ENCODE data around the gene LYST.

Gene LYST

DNA sequence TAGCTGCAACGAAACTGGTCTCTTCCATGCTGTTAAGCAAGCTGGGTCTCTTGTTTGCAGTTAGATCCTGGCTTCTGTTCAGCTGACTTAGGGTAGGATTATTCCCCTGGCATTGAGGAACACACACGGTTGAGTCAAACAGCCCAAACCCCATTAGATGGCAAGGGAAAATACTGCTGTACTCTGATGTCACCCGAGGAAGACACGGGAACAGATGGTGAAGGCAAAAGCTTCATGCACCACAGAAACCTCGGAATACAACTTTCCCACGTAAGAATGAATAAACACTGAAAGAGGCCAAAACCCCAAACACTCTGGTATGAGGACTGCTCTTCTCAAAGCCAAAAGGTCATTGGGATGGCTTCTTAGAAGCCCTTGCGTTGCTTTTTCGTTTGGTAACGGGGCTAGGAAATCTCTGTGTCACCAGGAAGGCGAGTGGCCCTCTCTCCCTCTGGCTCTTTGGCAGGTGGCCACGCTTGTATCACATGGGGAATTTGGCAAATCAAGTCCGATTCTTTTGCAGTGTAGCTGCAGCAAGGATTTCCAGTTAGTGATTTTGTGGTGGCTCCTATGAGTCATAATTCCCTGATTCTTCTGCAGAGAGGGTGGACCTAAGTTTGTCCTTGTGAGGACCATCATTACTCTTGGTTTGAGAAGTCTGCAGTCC, 16.7 kb upstream of the LYST start:
- peak; percentile 20 for DNase-seq

DNA sequence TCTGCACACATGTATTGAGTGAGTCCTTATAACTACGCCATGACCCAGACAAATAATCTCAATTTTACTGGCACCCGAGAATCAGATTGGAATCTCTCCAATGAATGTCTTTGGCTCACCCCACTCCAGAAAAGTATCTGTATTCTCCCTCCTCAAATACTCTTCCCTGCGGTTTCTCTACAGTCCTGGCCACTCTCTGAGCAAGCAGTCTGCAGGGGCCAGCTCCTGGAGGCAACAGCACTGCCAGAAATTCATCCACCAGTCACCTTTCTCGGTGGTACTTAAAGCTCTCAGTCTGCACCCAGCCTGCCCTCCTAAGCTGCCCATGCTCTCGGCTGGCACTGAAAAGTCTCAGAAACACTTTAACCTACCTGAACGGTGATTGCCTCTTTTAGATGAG, 16.1 kb upstream of the LYST start:
- no peak for DNase-seq

DNA sequence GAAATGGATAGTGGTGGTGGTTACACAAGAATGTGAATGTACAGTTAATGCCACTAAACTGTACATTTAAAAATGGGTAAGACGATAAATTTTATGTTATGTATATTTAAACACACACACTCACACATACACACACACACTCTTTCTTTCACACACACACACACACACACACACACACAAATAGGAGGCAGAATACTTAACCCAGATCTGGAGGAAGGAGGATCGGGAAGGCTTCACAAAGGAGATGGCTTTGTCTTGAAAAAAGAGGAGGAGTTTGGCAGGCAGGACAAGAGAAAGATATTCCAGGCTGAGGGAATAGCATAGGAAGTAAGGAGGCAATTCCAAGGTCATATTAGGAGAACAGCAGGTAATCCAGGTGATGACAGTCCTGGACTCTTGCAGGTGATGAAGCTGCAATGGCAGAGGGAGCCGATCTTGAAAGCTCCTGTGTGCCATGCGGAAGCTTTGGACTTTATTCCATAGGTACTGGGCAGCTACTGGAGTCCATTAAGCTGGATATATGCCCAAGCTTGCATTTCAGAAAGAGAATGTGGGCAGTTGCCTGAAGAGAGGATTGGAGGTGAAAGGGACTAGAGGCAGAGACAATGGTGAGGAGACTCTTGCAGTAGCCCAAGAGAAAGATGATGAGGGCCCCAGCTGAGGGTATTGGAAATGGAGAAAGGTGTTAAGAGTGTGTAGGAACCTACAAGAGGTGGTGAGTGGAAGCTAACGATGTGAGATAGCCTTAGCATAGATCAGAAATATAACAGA, 15.4 kb upstream of the LYST start:
- DNase-seq: no peak

DNA sequence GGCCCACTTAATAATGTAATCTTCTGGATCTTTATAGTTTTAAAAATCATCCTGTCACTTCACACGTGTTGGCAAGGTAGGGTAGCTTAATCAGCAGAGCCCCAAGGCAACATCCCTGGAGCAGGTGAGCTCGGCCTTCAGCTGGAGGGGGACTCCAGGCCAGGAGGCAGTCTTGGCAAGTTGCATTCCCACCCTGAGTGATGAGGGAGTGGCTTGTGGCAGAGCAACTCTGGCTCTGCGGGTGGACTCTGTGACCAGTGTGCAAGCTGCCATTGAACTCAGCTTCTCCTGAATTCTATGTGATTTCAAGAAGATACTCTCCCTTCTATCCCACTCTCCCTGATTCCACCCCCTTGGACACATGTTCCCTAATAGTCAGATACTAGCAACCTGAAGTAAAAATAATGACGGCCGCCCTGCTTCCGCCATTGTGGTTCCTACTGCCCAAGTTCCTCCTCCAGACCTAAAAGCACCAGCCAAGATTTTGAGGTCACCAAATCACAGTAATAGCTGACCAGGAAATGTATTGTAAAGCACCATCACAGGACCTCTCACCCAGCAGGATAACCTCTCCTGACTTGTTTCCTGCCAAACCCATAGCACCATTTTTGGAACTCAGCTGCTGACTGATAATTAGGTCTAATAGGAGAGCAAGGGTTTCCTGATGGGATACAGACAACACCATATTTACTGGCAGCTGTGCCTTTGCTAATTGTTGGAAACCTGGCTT, 11.5 kb upstream of the LYST start:
- no peak for DNase-seq

DNA sequence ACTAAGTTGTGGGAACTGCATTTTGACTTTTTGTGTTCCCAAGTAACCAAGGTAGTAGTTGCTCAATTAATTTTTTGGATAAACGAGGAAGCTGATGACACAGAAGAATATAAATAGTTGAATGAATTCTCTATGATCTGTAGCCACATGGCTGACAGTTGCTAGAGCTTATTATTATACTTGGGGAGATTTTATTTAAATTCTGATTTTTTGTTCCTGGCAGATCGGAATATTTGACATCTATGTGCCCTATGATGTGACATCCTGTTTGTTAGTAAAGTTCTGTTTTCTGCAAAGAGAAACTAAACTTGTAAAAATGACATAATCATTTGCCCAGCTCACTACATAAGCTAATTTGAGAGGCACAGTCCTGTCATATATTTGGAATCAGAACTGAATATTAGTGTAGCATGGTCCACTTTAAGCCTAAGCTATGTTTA, 9.7 kb upstream of the LYST start:
- no peak for DNase-seq

DNA sequence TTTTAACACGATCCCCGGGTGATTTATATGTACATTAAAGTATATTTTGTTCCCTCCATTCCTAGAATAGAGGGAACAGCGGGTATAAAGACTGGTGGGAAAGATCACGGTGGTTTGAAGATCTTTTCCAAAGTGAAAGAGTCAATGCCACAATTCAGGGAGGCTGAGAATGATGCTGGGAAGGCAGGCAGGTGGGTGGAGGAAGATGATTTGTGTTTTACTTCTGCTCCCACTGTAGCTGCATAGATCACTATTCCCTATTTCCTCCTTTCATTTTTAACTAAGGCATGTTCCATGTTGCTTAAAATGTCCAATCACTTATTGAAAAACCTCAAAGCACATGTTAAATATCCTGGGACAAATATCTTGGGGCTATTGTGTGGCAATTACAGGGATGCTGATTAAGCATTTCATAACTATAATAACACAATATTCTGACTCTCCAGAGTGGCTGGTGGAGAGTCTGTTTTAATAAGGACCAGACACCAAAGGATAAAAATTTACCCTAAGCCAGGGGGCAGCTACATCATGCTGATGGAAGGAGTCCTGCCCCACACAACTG, 8.4 kb upstream of the LYST start:
- DNase-seq: no peak

DNA sequence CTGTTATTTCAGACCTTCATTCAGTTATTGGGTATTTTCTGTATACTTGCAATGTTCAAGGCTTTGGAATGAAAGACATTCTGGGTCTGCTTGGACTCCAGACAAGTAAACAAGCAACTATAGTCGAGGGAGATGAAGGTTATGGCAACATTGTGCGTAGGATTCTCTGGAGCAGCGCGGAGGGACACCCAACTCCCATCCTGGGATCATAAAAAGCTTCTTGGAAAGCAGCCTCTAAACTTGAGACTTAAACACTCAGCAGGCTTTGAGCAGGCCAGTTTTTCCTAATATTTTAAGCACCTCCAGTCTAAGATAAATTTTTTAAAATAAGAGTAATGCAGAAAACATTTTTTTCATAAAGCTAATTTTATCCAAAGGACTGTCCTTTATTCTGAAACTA, 7.6 kb upstream of the LYST start:
- no peak for DNase-seq

DNA sequence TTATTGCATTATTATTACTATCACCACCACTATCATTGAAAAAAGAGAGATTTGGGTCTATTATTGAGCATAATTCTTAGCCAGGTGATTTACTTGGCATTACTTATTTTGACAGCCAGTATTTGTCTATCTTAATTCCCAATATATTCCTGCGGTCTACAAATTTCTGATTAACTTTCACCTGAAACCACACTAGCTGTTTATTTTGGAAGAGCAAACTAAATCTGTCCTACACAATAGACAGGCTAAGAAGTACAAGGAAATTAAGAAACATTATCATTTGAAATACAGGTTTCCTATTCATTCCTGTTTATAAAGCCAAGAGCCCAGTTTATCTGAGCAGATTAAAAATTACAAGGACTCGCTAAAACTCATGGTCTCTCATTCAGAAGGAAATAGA, 6.9 kb upstream of the LYST start:
- no peak for DNase-seq

DNA sequence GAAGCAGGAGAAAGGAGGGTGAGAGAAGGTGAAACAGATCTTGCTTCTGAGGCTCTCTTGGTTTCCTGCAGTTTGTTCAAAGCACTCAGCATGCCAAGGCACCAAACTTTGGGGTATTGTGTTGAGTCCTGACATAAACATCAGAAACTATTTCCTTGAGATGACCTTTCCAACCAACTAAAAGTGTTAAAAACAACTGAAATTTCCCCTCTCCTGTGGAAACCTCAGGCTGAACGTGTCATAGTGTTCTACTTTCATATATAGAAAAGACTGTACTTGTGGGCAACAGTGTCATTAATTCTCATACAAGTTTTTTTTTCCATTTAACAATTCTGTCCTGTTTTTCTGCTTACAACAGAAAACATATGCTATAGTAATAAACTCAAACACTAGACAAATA, 6.3 kb upstream of the LYST start:
- peak; percentile 54 for DNase-seq

DNA sequence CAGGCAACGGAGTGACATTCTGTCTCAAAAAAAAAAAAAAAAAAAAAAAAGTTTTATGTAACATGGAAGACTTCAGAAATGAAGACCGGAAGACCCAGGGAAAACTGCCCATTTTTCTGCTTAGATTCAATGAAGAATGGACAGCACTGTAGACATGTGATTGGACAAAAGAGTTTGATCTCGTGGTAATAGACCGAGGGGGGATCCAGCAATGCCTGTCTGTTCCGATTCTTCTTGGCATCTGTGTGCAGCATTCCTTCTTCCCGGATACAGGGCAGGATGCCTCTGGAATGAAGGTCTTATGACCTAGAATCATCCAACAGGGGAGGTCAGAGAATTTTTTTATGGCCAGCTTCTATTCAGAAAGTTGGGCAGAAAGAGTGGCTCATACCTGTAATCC, 5.6 kb upstream of the LYST start:
- no peak for DNase-seq

DNA sequence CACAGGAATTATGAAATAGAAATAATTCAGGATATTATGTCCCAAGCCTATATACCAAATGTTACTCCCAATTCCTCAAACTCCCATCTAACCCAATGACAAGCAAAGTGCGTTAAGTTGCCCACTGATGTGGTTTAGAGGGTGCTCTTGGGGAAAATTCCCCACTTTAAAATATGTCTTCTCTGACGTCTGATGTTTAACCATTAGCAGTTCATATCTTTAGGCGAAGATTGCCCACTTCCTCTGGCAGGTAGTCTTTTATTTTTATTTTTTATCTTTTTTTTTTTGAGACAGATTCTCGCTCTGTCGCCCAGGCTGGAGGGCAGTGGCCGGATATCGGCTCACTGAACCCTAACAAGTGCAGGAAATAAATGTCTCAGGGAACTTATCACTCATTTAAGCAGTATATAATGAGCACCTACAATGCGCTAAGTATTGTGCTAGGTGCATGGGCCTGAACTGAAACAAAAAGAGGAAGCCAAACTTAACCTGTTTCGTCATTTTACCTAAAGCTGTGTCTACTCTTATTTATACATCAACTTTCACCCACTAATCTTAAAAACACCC, 1.3 kb upstream of the LYST start:
- DNase-seq: peak; percentile 33

DNA sequence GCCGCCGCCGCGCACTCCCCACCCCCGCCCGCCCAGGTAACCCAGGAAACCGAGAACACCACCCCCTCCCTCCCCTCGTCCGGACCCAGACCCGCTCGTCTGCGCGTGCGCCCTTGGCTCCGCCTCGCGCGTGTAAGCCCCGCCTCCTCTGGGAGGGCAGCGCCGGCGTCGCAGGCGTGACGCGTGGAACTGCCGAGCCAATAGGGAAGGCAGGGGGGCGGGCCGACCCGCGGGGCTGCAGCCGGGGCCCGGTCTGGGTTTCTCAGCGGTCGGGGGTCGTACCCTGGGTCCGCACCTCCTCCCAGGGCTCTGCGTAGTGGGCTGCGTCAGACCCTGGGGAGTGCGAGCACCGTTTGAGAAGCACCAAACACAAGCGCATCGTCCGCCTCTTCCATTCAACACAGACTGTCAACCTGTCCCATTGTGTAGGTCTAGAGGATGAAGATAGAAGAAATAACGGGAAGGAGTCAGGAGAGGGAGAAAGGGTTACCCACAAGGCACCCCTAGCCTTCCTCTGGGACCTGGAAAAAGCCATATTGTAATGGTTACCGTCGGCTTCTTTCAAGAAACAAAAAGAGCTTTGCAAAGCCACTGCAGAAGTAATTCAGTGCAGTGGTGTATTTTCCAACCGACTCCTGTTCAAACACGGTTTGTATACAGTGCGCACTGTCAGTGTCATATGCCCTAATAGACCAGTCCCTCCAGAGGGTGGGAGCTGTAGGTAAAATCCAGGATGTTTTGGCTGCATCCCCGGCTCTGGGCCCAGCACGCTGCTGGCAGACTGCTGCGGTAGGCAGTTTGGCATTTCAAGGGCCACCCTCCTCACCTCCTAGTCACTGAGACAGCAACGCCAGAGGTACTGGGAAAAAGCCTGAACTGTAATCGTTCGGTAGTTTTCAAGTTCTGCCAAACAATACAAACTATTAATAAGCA, 473 bp upstream of the LYST start:
- peak; percentile 97 for DNase-seq

DNA sequence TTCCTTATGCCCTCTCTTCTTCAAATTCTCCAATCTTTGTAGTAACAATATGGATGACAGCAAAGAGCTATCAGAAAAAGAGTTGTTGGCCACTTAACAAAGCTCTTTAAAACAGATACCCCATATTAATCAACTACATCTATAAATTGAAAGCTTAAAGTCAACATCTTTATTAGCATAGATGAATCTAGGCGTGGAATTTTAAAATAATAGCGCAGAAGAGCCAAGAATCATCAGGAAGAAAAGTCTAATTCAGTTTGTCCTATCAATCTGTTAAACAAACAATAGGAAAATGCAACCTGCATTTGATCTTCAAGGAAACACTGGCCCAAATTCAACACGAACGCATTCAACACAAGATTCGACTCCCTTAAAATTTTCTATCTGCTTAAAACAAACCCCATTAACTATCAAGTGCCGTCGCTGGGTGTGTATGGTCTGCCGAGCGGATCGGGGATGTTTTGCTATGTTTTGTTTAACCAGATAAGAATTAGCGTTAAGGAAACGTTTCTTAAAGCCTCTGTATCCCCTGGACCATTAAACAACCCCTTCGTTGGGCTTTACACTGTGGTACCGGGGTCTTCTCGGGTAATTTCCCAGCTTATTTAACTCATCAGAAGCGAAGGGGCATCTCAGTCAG, 1.0 kb downstream of the LYST start:
- no peak for DNase-seq

DNA sequence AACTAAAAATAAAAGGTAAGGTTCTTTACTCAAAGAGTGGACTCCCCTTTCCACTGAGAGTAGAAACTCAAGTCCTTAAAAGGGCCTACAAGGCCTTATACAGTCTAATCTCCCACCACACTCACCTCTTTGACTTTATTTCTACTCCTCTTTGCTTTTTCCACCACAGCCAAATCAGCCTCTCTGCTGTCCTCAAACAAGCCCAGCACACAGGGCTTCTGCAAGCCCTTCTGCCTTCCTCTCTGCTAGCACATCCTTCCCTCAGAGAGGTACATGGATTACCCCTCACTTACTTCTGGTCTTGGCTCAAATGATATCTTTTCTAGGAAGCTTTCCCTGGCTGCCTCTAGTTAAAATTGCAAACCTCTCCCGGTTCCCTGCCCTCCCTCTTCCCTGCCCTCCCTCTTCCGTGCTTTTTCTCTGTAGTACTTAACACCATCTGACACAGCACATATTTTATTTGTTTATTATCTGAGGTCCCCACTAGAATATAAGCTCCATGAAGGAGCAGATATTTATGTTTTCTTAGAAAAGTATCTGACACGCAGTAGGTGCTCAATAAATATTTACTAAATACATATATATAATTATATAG, 1.7 kb downstream of the LYST start:
- no peak for DNase-seq

DNA sequence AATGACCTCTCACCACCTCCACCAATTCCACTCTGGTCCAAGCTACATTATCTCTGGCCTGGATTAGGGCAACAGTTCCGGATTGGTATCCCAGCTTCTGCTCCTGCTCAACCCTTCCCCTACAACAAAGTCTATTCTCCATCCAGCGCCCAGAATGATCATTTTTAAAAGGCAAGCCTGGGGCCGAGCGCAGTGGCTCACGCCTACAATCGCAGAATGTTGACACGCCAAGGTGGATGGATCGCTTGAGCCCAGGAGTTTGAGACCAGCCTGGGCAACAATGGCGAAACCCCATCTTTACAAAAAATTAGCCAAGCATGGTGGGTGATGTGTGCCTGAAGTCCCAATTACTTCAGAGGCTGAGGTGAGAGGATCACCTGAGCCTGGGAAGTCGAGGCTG, 2.2 kb downstream of the LYST start:
- no peak for DNase-seq

DNA sequence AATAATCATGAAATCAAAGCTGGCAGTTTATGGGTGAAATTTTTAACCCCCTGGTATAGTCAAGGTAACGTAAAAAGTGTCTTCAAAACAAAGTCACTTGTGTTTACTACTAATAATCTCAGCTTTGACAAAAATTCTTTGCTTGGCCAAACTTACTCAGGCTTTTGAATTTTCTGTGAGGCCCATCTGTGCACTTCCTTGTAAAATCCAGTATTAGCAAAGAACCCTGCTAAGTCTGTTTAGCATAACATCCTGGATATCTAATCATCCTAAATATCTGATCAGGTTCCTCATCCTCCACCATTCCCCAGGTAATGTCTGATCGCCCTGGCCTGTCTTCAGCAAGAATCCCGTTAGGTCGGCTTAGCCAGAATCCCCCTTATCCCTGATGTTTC, 3.0 kb downstream of the LYST start:
- DNase-seq: no peak

DNA sequence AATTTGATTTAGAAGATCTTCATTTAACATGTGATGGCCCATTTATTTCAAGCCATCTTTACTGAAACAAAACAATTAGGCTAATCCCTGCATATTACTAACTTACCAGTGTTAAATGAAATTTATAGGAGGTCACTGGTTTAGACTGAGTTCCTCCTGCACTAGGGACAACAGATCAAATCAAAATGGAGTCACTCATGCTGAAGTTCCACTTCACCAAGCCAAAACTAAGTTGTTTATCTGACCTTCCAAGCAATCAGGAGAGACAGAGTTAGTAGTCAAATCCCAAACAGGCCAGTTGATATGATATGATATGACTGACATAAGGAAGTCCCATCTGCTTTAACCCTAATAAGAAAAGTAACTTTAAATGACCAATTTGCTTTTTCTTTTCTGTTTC, 4.8 kb downstream of the LYST start:
- DNase-seq: no peak

DNA sequence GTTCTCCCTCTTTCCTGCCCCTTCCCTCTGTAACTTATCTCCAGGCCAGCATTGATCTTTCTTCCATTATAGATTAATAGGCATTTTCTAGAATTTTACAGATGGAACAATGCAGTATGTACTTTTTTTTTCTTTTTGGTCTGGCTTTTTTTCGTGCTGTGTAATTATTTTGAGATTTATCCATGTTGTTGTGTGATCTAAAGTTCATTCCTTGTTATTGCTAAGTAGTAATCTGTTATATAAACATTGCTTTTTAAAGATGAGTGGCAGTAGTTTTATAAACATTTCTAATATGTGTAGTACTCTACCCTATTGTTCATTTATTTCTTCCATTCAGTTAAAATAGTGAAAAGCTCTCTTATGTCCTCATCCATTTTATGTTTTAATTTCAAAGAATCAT, 5.9 kb downstream of the LYST start:
- DNase-seq: no peak

DNA sequence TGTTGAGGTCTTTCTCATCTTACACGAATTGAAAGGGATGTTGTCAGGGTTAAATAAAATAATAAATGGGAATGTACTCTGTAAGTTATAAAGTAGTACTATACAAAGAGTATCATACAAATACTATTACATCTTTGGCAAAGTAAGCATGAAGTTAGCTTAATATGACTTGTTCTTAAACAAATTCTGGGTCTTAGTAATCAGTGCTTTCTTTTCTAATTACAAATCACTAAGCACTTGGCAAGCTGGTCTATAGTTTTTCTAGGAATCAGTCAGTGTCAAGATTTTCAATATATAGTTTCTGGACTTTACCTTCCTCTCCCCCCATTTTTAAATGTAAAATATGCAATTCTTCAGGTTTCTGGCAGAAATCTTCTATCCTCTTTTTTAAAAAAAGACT, 6.9 kb downstream of the LYST start:
- no peak for DNase-seq

DNA sequence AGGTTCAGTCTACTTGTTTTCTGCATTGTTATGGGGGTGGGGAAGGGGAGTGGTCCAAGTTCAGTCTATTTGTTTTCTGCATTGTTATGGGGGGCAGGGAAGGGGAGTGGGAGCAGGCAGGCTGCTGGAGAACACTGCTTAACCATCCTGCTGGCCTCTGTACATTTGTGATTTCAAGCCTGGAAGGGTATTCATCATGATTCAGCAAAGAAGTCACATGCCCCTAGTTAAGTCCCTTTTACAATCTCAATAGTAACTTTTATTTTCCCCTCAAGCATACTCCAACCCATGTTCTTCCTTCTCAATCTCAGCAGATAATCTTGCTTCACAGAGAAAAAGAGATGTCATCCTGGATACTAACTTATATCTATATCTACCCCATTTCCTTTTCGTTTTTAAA, 7.9 kb downstream of the LYST start:
- no peak for DNase-seq

DNA sequence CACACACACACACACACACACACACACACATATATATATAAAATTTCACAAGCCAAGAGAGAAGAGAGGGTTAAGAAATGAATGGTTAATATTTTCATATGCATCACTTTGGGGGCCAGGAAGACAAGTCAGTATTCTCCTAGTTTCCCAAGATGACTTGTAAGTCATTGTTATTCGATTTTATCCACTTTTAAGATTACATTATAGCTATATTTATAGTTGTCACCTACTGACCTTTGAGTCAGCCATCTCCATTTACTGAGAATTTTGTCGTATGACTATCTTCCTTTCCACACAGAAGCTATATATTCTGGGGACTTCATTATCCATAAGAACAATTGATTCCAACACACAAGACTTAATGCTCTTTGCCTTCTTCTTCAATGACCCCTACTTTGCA, 8.9 kb downstream of the LYST start:
- no peak for DNase-seq

Measured in stimulated activated CD4-positive, alpha-beta T cell treated with anti-CD3 and anti-CD28 coated beads, Interleukin-1b, Interleukin-23, amount 100 ng/mL, for 48 hours (primary cell).